ENCODE measurements around the gene NTSR2.

Gene NTSR2

DNA sequence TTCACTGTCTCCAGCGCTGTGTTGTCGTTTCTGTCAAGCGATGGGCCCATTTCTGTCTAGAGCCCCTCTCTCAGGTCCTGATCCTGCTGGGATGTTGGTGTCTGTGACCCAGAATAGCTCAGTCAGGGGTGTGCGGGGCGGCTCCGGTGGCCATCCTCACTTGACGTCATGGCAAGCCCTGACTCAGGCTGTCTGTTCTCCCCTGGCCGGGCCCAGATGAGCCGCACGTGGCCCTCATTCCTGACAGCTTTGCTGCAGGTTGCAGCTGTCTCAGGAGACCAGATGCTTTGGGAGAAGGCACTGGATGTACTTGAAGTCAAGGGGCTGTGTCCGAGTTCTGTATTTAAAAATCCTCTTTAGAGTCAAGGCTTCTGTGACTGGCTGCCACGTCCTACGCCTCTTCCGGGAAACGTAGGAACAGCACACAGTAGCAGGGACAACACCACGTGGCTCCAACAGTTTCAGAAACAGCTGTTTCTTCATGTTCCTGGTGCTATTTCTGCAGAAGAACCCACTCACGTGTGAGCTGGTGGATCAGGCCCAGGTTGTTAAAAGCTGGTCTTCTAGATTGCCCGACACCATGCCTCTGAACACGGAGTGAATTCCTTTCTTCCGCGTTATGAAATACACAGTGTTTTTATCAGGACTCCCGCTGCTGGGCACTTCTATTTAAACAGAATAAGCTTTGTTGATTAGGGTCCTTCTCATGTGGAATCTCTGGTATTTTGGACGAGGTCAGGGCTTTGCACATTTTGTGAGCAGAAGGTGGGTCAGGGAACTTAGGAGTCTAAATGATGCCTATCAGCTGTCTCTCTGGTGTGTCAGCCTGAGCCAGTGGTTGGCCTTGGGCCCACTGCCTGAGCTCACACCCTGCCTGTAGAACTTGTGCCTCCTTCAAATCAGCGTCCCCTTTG, 28.3 kb upstream of the NTSR2 start:
- no peak for DNase-seq

DNA sequence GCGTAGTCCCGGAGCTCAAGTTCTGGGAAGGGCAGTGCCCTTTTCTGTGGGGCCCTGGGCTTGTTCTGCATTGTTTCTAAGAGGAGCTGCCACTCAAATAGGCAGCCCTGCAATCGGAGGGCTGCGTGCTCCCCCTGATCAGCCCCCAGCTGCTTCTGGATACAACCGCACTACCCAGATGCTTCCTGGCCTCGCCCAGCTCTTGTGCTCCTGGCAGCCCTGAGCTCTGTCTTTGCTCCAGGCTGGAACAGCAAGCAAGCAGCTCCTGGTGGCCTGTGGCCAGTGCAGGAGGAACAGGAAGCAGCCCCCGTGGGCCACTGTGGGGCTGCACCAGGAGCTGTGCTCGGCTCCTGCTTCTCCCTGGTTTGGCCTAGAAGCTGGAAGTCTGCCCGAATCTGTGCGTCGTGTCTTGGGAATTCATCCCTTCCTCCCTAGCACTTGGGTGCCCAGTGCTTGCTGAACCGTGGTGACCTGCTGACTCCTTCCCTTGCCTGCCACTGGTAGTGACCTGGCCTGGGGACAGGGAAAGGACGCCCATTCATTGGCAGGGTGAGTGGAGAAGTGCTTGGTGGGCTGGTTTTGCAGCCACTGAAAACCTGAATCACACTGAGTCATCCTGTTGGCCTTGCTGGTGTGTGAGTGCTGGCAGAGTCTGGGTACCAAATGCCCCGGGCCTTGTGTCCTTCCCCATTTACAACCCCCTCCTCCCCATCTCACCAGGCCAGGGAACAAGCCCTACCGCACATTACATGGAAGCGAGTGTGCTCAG, 27.3 kb upstream of the NTSR2 start:
- DNase-seq: no peak

DNA sequence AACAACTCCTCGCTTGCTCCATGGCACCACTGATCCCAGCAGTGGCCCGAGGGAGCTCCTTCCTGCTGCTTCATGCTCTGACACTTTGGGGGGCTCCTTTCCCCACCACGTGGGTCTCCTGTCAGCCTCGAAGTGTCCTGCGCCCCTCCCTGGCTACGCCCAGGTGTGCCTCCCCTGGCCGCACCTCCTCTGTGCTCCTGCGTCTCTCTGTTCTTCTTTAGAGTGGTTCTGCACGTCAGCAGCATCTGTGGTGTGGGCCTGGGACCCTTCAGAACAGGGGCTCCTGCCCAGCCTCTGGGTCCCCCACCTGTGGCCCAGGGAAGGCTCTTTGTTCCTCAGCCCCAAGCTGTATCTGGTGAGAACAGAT, 26.7 kb upstream of the NTSR2 start:
- DNase-seq: no peak

DNA sequence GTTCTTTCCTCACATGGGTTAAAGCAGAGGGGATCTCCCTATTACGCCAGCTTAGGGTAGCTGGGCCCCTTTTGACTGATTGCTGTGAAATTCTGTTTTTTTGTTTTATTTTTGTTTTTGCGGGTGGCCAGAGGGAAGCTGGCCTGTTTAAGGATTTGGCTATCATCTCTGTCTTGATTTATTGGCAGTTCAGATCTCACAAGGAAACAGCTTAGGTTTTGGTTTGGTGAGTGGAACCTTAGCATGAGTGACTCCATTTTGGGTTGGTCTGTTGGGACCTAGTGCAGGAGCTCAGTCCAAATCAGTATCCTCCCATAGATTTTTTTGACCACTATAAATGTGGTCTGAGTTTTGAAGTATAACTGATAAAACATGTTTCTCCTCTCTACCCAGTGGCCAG, 25.6 kb upstream of the NTSR2 start:
- no peak for DNase-seq

DNA sequence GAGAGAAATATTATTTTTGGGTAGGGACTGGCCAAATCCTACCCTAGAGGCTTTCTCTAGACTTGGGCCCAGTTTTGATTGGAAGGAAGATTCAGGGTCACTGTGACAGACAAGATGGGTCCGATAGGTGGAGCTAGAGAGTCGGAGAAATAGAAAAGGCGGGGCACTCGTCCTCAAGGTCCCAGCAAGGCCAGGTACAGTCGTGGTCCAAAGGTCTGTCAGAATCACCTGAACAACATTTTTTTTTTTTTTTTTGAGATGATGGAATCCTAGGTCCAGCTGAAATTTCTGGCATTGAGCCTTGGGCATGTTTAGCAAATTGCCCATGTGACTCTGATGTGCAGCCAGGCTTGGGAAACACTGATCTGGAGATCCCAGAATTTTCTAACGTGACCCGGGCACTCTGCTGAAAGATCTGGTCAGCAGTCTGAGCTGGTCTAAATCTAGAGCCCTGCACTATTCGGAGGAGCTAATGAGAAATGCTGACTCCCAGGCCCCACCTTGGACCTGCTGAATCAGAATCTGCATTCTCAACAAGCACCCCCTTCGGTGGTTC, 23.0 kb upstream of the NTSR2 start:
- peak; percentile 17 to 85 for DNase-seq

DNA sequence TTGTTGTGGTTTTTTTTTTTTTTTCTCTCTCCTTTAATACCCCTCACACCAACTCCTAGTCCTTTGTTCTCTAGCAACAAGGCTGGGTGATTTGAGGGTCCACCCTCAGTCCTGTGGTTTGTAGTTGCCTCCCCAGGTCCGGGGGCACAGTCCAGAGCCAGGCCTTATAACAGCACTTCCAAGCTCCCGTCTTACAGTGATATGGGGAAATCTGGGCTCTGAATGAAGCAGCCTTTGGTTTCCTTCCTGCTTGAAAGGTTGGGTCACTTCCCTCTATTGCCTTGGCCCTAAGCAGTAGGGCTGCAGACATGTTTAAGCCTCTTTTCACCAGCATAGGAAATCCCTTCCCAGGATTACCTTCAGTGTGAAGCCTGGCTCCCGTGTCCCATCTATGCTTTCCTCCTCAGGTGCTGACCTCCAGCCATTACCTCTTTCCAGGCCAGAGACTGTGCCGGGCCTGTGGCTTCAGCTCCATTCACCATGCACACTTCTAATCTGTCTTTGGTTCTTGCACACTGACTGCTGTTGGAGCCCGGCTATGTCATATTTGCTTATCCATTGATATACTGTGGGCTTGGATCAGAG, 21.2 kb upstream of the NTSR2 start:
- DNase-seq: no peak

DNA sequence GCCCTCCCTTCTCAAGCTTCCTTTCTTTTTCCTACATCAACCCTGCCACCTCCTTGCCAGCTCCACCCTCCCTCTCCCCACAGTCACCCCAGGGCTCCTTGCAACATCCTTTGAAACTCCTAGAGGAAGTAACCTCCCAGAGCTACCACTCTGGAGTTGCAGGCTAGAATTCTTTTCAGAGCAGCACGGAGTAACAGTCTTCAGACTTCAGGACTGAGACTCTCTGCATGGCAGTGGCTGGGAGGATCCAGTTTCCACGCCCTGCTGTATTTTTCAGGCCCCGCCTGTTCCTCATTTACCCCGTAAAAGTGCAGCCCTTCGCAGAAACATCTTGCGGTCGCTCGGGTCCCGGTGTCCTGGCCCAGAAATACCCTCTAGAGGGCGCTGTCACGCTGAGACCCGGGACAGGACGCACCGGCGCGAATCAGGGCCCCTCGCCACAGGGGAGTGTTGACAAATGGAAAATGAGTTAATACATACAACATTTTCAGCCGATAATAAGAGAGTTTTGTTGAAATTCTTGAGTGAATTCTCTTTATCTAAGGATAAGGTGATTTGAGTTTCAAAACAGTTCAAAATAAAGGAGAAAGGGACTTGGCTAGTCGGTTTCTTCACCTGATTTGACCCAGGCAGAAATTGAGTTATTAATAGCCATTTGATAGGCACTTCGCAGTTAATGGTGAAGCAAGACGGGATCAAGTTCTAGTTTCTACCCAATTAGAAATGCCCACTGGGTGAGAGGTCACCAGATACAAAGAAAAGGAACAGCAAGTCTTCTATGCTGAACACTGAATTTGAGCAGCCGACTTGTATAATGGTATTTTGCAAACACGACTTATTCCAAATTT, 18.5 kb upstream of the NTSR2 start:
- peak; percentile 32 to 88 for DNase-seq

DNA sequence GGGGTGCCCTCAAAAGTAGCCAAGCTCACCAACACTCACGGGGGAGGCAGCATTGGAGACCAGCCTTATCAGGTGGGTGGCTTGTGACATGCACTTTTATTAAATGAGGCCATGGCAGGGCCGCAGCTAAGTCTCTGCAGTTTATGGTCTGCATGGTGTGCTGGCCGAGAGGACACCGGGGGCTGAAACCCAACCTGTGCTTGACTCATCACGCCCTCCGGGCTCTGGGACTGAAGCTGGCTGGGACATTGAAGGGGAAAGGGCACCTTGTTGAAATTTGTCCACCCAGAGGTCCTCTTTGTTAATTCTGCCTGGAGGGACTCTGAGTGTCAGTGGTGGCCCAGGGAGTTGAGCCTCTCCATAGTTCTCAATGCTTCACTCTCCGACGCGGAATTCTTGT, 17.7 kb upstream of the NTSR2 start:
- no peak for DNase-seq

DNA sequence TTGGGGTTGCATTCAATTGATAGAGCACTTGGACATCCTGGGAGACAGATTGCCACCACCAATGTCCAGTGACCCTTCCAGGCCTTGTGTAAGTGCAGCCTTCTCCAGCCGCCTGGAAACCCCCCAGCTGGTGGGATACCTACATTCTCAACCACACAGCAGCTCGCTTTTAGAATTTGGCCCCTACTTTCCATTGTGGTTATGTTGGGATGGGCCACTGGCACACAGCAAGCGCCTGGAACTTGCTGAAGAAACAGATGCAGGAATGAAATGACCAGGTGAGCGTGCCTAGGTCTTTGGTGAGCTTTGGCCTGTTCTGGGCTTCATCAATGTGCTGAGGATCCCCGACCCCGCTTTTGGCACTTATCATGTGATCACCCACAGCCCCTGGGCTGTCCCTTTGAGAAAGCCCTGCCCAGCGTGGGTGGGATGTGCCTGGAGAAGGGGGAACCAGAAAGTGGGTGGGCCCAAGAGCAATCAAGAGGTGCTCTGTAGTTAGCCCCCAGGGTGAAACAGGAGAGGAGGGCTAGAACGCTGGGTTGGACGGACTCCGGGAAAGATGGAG, 16.0 kb upstream of the NTSR2 start:
- no peak for DNase-seq

DNA sequence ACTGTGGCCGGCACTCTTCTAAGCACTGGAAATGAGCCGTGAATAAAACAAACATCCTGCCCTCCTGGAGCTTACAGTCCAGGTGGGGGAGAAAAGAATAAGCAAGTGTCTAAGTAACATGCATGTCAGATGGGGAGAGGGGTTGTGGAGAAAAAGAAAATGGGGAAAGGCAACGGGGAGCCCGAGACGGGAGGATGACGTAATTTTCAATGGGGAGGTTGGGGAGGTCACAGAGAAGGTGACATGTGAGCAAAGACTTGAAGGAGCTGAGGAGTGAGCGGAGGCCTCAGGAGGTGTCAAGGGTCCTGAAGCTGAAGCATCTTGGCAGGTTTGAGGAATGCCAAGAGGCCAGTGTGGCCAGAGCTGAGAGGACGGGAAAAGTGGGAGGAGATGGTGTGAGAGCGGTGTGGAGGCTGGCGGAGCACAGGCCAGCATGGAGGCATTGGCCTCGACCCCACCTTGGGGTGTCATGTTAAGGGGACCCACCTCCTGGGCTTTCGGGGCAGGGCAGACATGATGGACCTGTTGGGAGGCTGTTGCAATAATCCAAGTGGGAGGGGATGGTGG, 15.0 kb upstream of the NTSR2 start:
- DNase-seq: no peak

DNA sequence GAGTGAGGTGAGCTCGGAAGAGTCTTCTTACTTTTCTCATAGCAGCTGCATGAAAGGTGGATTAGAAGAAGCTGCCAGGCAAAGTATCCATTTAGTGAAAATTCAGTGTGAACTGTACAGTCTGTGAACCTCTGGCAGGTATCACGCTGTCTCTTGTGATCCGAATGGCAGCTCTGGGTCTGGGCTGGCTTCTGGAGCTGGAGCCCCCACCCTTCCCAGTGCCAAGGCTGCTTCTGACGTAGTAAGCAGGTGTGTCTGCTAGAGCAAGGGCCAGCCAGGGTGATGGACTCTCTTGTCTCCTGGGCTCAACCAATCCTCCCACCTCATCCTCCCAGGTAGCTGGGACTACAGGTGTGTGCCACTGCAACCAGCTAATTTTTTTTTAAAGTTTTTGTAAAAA, 14.0 kb upstream of the NTSR2 start:
- no peak for DNase-seq

DNA sequence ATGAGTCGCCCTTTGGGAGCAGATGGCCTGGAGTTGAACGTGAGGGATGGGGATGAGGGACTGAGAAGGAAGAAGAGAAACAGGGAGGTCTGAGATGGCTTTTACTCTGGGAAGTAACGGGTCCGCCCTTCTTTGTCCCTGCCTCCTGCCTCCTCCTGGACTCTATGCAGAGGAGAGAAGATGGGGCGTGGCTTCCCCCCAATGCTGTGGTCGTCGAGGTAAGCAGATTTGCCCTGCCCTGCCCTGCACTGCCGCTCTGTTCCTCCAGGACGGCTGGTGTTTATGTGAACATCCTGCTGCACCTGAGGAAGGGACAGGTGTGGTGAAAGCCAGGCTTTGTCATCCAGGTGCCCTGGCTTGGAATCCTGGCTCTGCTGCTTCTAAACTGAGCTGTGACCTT, 13.5 kb upstream of the NTSR2 start:
- DNase-seq: peak in 1 of 2 experiments; percentile 21

DNA sequence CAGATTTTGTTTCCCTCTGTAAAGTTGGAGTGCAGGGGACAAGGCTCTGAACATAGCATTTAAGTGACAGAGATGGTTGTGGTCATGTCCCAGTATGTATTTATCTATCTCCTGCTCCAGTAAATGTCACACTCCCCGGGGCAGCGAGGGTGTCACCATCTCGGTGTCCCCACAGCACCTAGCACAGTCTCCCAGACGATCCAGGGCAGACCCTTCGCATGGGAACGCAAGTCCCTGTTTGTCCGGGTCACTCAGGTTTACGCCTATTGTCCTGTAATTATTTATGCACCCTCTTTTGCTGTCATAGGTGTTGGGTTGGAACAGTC, 12.6 kb upstream of the NTSR2 start:
- DNase-seq: no peak

DNA sequence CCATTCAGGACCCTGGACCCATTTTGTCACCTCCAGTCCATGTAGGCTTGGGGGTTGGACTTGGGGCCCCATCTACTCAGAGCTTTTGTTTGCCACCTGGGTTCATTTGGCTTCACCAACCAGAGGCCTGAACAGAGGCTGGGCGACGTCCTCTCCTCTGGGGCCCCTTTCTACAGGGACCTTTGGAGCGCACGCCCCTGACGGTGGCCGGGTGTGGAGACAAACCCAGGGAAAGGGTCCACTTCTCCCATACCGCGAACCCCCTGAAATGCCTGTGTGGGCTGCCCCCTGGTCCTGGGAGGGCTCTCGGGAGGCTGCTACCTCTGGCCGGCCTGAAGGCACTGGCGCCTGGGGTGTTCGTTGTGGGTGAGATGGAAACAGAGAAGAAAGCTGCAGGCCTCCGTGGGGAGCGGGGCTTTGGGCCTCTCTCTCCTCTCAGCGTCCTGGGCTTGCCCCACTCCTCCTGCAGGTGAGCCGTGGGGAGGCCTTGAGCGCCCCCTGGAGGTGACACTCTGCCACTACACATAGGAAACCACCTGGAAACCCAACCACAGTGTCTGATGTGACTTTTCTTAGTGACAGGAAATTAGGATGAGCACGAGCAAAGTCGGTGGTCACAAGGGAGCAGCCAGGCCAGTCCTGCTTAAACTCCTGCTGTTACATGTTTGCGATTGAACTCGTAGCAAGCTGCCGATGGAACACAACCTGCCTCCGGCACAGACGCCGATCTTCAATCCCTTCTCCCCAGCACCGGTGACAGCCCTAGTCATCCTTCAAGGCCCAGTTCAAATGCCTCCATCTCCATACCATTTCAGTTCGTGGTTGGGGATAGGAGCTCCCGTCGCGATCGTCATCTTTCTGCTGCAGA, 12.0 kb upstream of the NTSR2 start:
- DNase-seq: peak; percentile 21 to 79

DNA sequence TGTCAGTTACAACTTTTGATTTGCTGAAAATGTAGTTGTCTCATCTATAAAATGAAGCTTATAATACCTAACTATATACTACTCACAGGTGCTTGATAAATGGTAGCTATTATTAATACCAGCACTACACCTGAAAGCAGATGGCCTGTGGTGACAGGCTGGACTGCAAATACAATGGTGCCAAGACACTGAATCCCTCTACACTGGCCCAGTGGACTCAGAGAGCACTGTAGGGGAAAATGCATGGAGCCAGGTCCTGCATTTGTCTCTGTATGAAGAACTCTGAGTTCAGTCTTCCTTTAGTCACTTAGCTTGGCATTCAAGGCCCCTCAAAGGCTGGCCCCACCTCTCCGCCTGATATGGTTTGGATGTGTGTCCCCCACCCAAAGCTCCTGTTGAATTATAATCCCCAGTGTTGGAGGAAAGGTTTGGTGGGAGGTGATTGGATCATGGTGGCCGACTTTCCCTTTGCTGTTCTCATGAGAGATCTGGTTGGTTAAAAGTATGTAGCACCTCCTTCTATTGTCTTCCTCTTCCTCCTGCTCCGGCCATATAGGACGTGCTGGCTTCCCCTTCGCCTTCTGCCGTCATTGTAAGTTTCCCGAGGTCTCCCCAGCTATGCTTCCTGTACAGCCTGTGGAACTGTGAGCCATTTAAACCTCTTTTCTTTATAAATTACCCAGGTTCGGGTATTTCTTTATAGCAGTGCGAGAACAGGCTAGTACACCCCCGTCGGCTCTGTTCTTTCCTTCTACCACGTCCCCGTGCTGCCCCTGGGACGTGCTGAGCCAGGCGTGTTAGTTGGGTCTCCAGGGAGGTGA, 11.1 kb upstream of the NTSR2 start:
- DNase-seq: no peak

DNA sequence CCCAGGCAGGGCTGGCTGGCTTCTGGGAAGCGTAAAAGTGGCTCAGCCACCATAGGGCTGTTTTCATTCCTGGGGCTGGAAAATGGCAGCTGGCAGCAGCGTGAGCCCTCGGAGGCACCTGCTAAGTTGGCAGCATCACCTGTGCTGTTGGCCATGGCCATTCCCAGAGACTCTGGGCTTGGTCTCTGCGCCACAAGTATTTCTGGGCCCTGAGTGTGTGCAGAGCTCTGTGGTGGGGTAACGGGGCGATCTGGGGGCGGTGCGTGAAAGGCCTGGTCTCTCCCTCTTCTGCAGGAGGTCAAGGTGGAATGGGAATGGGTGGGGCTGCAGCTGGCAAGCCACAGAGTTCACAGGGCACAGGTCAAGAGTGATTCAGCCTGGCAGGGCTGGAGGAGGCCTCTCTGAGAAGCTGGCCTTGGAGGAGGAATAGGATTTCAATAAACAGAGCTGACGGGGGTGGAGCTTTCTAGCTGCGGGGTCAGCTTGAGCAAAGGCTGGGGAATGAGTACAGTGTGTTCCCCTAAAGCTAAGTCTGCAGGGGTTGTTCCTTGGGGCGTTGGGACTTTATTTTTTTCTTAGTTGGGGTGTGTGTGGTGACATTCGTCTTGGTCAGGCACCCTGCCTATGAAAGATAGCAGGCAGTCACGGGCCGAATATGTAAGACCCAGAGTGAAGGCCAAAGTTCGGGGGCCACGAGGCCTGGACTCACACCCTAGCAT, 10.3 kb upstream of the NTSR2 start:
- DNase-seq: no peak

DNA sequence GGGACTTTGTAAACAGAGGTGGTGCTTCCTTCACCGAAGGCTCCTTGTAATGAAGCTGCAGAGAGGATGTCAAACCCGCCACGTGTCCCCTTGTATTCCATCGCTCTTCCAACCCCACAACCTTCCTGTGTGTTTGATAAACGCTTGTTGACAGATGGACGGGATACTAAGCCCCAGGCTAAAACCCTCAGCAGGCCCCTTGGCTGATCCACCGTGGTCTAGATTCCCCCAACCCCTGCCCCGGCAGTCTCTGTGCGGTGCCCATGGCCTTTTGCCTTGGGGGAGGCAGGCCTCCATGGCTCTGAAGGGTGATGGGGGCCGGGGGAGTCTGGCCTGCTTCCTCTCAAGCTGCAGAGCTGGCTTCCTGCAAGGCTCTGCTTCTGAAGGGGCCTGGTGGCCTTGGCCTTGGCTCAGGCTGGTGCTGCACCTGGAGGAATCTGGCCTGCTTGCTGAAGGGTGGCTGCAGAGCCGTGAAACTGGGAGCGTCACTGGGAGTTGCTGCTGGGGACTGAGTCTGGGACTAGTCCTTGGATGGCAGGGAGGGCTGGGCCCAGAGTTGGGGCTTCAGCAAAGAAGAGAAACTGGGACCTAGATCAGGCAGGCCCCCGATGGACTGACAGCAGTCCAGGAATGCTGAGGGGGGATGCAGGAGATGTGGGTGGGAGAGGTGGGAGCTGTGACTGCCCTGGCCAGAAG, 9.6 kb upstream of the NTSR2 start:
- DNase-seq: no peak

DNA sequence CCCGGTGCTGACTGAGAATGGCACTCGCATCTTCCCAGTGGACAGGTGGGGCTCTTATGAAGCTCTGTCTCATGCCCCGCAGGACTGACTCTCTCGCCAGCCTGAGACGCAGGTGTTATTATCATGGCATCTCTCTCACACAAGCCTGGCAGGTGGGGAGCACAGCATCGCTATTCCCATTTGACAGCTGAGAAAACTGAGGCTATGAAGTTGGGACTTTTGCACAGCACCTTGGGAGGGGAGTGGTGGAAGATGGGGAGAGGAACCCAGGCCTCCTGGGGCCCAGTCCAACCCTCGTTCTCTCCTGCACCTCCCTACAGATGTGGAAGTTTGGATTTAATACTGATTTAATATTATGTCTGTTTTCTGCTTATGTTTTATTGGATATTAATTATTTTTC, 9.0 kb upstream of the NTSR2 start:
- DNase-seq: no peak

Data from NCI-H526 (cell line).